ENCODE results near the gene DNAH1.

DNAH1 gene

GRCh38 chr3:52397676-52398399 is 81.7 kb downstream of the DNAH1 start:
- H3K4me1 ChIP-seq (ENCODE audit: insufficient read depth, poor library complexity, severe bottlenecking), result no peaks in the 10 kb centered on the region
- no peaks in the 10 kb centered on the region for H3K27me3 ChIP-seq (ENCODE audit: insufficient read depth, poor library complexity, severe bottlenecking)
- DNase-seq (ENCODE audit: low spot score) (peak; percentile 52), ATAC-seq (ENCODE audit: low read depth) (no peak; the same call in 2 of the 3 replicates)
- H3K4me3 ChIP-seq (ENCODE audit: severe bottlenecking), result no peak overlapping the region
- no peaks in the 10 kb centered on the region for H3K9me3 ChIP-seq (ENCODE audit: severe bottlenecking)
- H3K27ac ChIP-seq (ENCODE audit: poor library complexity, severe bottlenecking), result no peak overlapping the region
- TF ChIP-seq CTCF (IDR thresholded peaks at IDR 0.05; ENCODE audit: poor library complexity, severe bottlenecking), result no peak
- H3K36me3 ChIP-seq (ENCODE audit: low read depth), result peaks cover 20% of the 10 kb centered on the region

GRCh38 chr3:52398670-52399081 is 82.6 kb downstream of the DNAH1 start:
- no peak for TF ChIP-seq CTCF (IDR thresholded peaks at IDR 0.05; ENCODE audit: poor library complexity, severe bottlenecking)
- H3K27ac ChIP-seq (ENCODE audit: poor library complexity, severe bottlenecking), result no peak overlapping the region
- no peak overlapping the region for H3K4me3 ChIP-seq (ENCODE audit: severe bottlenecking)
- H3K4me1 ChIP-seq (ENCODE audit: insufficient read depth, poor library complexity, severe bottlenecking), result no peaks in the 10 kb centered on the region
- no peak for ATAC-seq (ENCODE audit: low read depth)
- no peaks in the 10 kb centered on the region for H3K27me3 ChIP-seq (ENCODE audit: insufficient read depth, poor library complexity, severe bottlenecking)
- peaks cover 28% of the 10 kb centered on the region for H3K36me3 ChIP-seq (ENCODE audit: low read depth)
- H3K9me3 ChIP-seq (ENCODE audit: severe bottlenecking), result no peaks in the 10 kb centered on the region
- peak; percentile 11 for DNase-seq (ENCODE audit: low spot score)

DNA sequence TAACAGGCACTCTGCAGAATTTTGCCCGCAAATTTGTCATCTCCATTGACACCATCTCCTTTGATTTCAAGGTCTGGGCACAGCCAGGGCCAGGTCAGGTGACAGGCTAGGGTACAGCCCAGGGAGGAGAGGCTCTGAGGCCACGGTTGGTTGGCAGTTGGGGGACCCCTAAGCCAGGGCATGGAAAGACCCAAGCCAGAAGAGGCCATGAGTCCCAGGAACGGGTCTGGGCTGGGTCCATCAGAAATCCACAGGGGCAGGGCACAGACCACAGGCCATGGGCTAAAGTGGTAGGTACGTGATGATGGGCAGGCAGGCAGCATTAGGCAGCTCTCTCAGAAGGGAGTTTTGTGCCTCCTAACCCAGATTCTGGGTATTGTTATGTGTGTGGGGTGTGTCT is 83.0 kb downstream of the DNAH1 start:
- no peak for TF ChIP-seq CTCF (IDR thresholded peaks at IDR 0.05; ENCODE audit: poor library complexity, severe bottlenecking)

GRCh38 chr3:52399593-52399992 is 83.5 kb downstream of the DNAH1 start:
- TF ChIP-seq CTCF (IDR thresholded peaks at IDR 0.05; ENCODE audit: poor library complexity, severe bottlenecking), result no peak
- no peaks in the 10 kb centered on the region for H3K4me1 ChIP-seq (ENCODE audit: insufficient read depth, poor library complexity, severe bottlenecking)
- H3K4me3 ChIP-seq (ENCODE audit: severe bottlenecking), result no peak overlapping the region
- H3K27ac ChIP-seq (ENCODE audit: poor library complexity, severe bottlenecking), result no peak overlapping the region
- H3K36me3 ChIP-seq (ENCODE audit: low read depth), result peaks cover 37% of the 10 kb centered on the region
- ATAC-seq (ENCODE audit: low read depth) (peak; percentile 21; the same call in 1 of the 3 replicates), DNase-seq (ENCODE audit: low spot score) (peak; percentile 47)
- no peaks in the 10 kb centered on the region for H3K9me3 ChIP-seq (ENCODE audit: severe bottlenecking)
- H3K27me3 ChIP-seq (ENCODE audit: insufficient read depth, poor library complexity, severe bottlenecking), result no peaks in the 10 kb centered on the region

More for the DNA sequence above, 83.0 kb downstream of the DNAH1 start:
- H3K27me3 ChIP-seq (ENCODE audit: insufficient read depth, poor library complexity, severe bottlenecking), result no peaks in the 10 kb centered on the region
- H3K4me3 ChIP-seq (ENCODE audit: severe bottlenecking), result no peak overlapping the region
- no peaks in the 10 kb centered on the region for H3K4me1 ChIP-seq (ENCODE audit: insufficient read depth, poor library complexity, severe bottlenecking)
- DNase-seq (ENCODE audit: low spot score) (peak; percentile 42), ATAC-seq (ENCODE audit: low read depth) (0 out of 3 replicates have a peak, but pooled peaks have one; percentile 3)
- H3K36me3 ChIP-seq (ENCODE audit: low read depth), result peaks cover 32% of the 10 kb centered on the region
- H3K27ac ChIP-seq (ENCODE audit: poor library complexity, severe bottlenecking), result no peak overlapping the region
- no peaks in the 10 kb centered on the region for H3K9me3 ChIP-seq (ENCODE audit: severe bottlenecking)

GRCh38 chr3:52400275-52400793 is 84.2 kb downstream of the DNAH1 start:
- Histone ChIP-seq H3K27ac (ENCODE audit: poor library complexity, severe bottlenecking) (no peak overlapping the region), H3K9me3 (ENCODE audit: severe bottlenecking) (no peaks in the 10 kb centered on the region), H3K36me3 (ENCODE audit: low read depth) (peaks cover 44% of the 10 kb centered on the region), H3K4me3 (ENCODE audit: severe bottlenecking) (no peak overlapping the region), H3K27me3 (ENCODE audit: insufficient read depth, poor library complexity, severe bottlenecking) (no peaks in the 10 kb centered on the region), H3K4me1 (ENCODE audit: insufficient read depth, poor library complexity, severe bottlenecking) (no peaks in the 10 kb centered on the region)
- TF ChIP-seq CTCF (IDR thresholded peaks at IDR 0.05; ENCODE audit: poor library complexity, severe bottlenecking), result no peak
- no peak for ATAC-seq (ENCODE audit: low read depth)
- DNase-seq (ENCODE audit: low spot score), result peak; percentile 49

All from RWPE2 (cell line).